Stromal cell of bone marrow (primary cell): ENCODE data around the gene LTA.
"Not testable (repeated sequence)": the region's sequence is repeated elsewhere in the genome, so short reads cannot be mapped to it uniquely, and the experiment has no call there.

Experiments
- DNase-seq: peaks from one replicate; pipeline ENCODE4 v3.0.0-alpha.2; 2012; ENCODE audit warnings: low read depth

Gene LTA

DNA sequence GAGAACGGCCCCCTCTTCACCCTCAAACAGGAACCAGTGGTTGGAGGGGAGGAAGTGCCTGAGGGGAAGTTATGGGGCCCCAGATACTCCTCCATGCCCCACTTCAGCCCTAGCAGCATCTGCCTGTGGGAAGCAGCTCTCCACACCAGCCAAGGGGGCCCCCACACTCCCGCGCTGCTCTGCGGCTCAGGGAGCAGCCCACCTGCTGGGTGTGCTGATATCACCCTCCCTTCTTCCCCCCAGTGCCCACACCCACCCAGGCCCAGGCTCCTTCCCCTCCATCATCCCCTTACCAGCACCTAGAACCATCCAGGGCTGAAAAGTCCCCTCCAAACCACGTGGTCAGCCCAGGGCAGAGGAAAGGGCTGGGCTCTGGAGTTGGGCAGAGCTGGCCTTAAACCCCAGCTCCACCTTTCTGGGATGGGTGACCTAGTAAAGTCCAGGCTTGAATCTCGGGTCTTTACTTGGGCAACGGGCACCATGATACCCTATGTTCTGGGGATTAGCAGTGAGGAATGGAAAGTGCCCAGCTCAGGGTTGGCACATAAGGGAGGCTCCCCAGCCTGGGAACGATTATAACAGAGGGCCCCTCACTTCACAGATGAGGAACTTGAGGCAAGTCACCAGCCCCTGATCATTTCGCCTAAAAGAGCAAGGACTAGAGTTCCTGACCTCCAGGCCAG is 14.7 kb downstream of the LTA start:
- DNase-seq = no peak

DNA sequence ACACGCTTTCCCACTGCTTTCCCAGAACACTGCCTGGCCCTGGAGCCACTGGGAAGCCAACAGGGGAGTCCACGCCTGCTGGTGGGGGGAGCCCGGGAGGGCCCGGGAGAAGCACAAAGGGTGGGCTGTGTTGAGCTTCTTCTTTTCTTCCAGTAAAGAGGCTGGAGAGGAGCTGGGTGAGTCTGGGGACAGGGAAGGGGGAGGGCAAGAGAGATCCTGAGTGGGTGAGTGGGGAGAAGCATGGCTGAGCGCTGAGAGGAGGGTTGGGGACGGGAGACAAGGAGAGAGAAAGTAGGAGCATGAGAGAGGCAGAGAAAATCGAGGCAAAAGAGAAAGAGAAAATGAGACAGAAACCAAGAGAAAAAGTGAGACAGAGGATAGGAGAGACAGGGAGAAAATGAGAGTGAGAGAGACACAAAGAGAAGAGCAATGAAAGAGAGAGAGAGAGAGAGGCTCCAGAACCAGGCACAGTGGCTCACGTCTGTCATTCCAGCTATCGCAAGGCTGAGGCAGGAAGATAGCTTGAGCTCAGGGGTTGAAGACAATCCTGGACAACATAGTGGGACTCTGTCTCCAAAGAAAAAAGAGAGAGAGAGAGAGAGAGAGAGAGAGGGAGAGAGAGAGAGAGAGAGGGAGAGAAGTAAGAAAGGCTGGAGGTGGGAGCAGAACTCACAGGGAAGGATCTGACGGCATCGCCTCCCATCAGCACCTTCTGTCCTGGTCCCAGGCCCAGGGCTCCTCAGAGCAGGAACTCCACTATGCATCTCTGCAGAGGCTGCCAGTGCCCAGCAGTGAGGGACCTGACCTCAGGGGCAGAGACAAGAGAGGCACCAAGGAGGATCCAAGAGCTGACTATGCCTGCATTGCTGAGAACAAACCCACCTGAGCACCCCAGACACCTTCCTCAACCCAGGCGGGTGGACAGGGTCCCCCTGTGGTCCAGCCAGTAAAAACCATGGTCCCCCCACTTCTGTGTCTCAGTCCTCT is 16.0 kb downstream of the LTA start:
- DNase-seq = no peak

- no peak for DNase-seq
These were observed 17.0 kb downstream of the LTA start for GRCh38 chr6:31588871-31589650.

- not testable (repeated sequence) for DNase-seq
These were observed 18.6 kb downstream of the LTA start for GRCh38 chr6:31590691-31591090.

DNA sequence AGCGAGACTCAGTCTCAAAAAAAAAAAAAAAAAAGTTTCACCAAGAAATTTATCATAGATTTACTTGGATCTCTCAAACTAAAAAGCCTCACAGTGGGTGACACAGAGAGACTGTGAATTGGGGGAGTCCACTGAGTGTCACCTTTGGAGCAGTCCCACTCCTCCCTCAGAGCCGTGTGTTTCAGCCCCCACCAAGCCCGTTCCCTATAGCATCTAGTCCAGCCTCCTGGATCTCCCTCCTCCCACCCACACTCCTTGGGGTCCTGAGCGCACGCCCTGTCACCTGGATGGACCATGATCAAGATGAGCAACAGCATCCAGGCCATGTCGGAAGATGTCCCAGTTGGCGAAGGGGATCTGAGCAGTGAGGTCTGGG is 20.3 kb downstream of the LTA start:
- no peak for DNase-seq

GRCh38 chr6:31597006-31597405 is 24.9 kb downstream of the LTA start:
- DNase-seq = no peak

DNA sequence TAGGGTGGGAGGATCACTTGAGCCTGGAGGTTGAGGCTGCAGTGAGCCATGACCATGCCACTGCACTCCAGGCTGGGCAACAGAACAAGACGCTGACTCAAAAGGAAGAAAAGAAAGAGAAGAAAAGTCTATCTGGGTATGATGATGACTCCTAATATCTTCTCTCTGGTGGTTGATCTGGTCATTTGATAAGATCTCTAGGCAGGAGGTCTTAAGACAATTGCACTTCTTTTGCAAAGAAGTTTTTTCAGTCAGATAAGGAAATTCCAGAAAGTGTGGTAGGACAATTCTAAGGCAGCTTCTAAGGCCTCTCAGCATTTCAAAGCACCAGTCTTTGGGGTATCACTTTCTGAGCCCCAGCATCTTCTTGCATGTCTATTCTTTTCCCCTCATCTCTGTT is 35.2 kb downstream of the LTA start:
- no peak for DNase-seq

- DNase-seq = no peak
These were observed 37.7 kb downstream of the LTA start for GRCh38 chr6:31609519-31610406.

DNA sequence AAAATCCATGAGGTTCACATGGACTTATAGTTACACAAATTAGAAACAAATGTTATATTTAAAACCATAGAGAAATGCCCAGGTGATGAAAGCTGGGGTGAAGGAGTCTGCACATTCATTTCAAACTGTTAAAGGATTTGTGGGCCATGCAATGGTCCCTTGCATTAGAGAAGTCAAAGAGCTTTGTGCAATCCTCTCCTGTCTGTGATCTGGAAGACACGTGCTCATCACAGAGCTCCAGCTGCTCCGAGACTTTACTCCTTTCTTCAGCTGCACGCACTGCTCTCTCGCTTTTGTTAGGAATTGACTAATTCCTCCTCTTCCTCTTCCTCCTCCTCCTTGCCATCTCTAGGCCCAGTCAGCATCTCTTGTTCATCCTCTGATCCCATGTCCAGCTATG is 38.9 kb downstream of the LTA start:
- no peak for DNase-seq

- DNase-seq = no peak
These were observed 42.1 kb downstream of the LTA start for GRCh38 chr6:31614075-31614619.

DNA sequence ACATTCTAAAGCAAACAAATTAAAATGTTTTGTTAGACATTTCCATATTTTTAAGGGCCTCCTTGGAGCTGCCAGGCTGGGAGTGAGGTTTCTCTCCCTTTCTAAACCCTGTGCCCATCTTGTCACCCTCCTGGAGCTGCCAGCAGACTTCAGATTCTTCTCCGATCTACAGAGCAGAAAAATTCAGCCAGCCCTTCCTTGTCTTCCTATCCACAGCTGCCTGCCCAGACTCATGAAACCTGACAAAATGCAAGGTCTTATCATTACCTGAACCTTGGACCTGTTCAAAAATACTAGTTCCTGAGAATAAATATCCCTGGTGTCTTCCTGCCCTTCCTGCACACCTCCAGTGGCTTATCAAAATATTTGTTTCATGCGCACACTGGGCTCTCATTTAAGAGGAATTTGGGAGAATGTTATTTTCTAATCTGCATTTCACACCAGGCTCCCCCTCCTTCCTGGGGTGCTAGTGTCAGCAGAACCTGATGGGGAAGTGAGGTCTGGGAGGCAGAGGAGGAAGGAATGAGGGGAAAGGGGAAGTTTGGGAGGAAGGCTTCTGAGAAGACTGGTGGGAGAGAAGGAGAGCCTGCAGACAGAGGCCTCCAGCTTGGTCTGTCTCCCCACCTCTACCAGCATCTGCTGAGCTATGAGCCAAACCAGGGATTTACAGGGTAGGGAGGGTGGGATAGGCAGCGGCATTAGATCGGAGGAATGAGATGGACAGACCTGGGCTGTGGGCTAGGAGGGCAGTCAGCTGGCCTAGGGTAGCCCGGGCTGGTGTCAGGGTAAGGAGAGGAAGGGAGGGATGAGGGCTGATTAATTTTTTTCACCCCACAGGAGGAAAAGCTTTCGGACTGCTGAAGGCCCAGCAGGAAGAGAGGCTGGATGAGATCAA is 42.8 kb downstream of the LTA start, which contains the start of gene AIF1:
Gene AIF1 (plus strand): TSS at position 551 of the 895 bp plus-strand sequence. CDS start 96 bp downstream, at position 647.
- DNase-seq = no peak

DNA sequence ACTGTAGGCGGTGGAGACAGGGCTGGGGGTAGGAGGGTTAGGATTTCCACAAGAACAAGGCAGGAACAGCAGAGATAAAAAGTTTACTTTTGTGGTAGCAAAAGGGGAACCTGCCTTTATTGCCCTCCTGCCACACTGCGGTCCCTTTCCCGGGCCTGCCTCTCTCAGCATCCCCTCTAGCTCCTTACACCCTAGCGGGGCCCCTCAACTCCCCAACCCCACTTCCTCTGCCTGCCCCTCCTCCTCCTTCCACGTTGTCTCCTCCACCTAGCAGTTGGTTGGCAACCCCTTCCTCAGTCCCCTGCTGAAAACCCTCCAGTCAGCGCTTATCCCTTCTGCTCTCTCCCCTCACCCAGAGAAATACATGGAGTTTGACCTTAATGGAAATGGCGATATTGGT is 43.7 kb downstream of the LTA start:
- DNase-seq = no peak

- no peak for DNase-seq
These were observed 44.9 kb downstream of the LTA start for GRCh38 chr6:31617010-31617409.

GRCh38 chr6:31619805-31620585 is 47.9 kb downstream of the LTA start:
- DNase-seq = peak; percentile 99

GRCh38 chr6:31620586-31621319 is 48.7 kb downstream of the LTA start, which contains the start of gene PRRC2A:
Gene PRRC2A, plus strand, starts transcription at chr6:31620715. Its CDS starts 2,075 bp downstream, at chr6:31622790.
- peak; percentile 31 for DNase-seq

GRCh38 chr6:31621320-31621939 is 49.3 kb downstream of the LTA start:
- no peak for DNase-seq

GRCh38 chr6:31621991-31622390 is 49.9 kb downstream of the LTA start:
- DNase-seq = no peak

- no peak for DNase-seq
These were observed 50.6 kb downstream of the LTA start for GRCh38 chr6:31622684-31623091.
